Inferior parietal cortex (tissue), 1 donor: Measurements from ENCODE around the gene GRK5.

Source experiments
- DNase-seq: peaks from one replicate; pipeline ENCODE4 v3.0.0-alpha.2; 2016; ENCODE audit errors: extremely low spot score

GRK5 gene

GRCh38 chr10:119360181-119360921 is 153.0 kb downstream of the GRK5 start:
- DNase-seq: no peak

- DNase-seq: no peak
Measured at GRCh38 chr10:119361037-119361436, 153.7 kb downstream of the GRK5 start.

- no peak for DNase-seq
Measured at GRCh38 chr10:119362122-119362521, 154.8 kb downstream of the GRK5 start.

- no peak for DNase-seq
Measured at GRCh38 chr10:119364645-119365600, 157.6 kb downstream of the GRK5 start.

GRCh38 chr10:119365773-119366599 is 158.6 kb downstream of the GRK5 start:
- DNase-seq: no peak

GRCh38 chr10:119367841-119368549 is 160.6 kb downstream of the GRK5 start:
- DNase-seq: no peak

GRCh38 chr10:119368581-119368980 is 161.2 kb downstream of the GRK5 start:
- DNase-seq: no peak

- DNase-seq: no peak
Measured at GRCh38 chr10:119368991-119369869, 161.9 kb downstream of the GRK5 start.

GRCh38 chr10:119370111-119370741 is 162.9 kb downstream of the GRK5 start:
- DNase-seq: no peak

GRCh38 chr10:119370972-119371703 is 163.8 kb downstream of the GRK5 start:
- DNase-seq: no peak

GRCh38 chr10:119371704-119372663 is 164.6 kb downstream of the GRK5 start:
- DNase-seq: no peak

GRCh38 chr10:119373294-119374102 is 166.1 kb downstream of the GRK5 start:
- no peak for DNase-seq

- DNase-seq: no peak
Measured at GRCh38 chr10:119374236-119374635, 166.9 kb downstream of the GRK5 start.

GRCh38 chr10:119375574-119376272 is 168.4 kb downstream of the GRK5 start:
- DNase-seq: no peak

GRCh38 chr10:119377451-119377957 is 170.1 kb downstream of the GRK5 start:
- no peak for DNase-seq
